Measurements from ENCODE around the gene LHX3. TPM values are rescaled to one million over a fixed set of nuclear protein-coding genes. Genes with fewer than 3 reads are reported as not detected.

LHX3 gene
- total and polyA plus RNA-seq, 10 donors, result not detected

- DNase-seq, result no peak
- peaks cover 0 to 82% (median 57%) of the 10 kb centered on the region in 7 donors for H3K27me3 ChIP-seq (replicated peaks in 1 of 7)
- H3K9me3 ChIP-seq, result no peaks in the 10 kb centered on the region
- intact Hi-C loops (cut with DNase I; ENCODE audit: low total_unique reads), result no loop called here
- no peak for TF ChIP-seq POLR2AphosphoS5 (IDR thresholded peaks at IDR 0.05)
- no peak for TF ChIP-seq CTCF (IDR thresholded peaks at IDR 0.05 in 8 of 11, conservative IDR thresholded peaks at IDR 0.05 in 3 of 11)
- TF ChIP-seq POLR2A (IDR thresholded peaks at IDR 0.05), result no peak
- no peak overlapping the region for H3K4me3 ChIP-seq
- peaks cover 0 to under 1% (median 0%) of the 10 kb centered on the region in 6 donors for H3K4me1 ChIP-seq
- WGBS, 5 donors, result 67 to 79% (median 71%) methylated on average over 14 of the region's 14 CpGs
- H3K36me3 ChIP-seq, result no peaks in the 10 kb centered on the region
- H3K27ac ChIP-seq, result no peak overlapping the region
These were observed 18.5 kb downstream of the LHX3 start for GRCh38 chr9:136186386-136186785.

- intact Hi-C loops (cut with DNase I; ENCODE audit: low total_unique reads), result no loop called here
- WGBS, 5 donors, result 57 to 78% (median 64%) methylated on average over 17 to 32 of the region's 32 CpGs
- H3K27me3 ChIP-seq (replicated peaks in 1 of 7), result peaks cover 0 to 76% (median 51%) of the 10 kb centered on the region in 7 donors
These were observed 19.1 kb downstream of the LHX3 start for GRCh38 chr9:136185596-136186366.

GRCh38 chr9:136185066-136185465, 19.9 kb downstream of the LHX3 start:
- Histone ChIP-seq H3K4me3 (no peak overlapping the region), H3K27me3 (replicated peaks in 1 of 7) (peaks cover 0 to 74% (median 44%) of the 10 kb centered on the region in 7 donors), H3K36me3 (no peaks in the 10 kb centered on the region), H3K27ac (no peak overlapping the region), H3K4me1 (no peaks in the 10 kb centered on the region), H3K9me3 (no peaks in the 10 kb centered on the region)
- intact Hi-C loops (cut with DNase I; ENCODE audit: low total_unique reads), result no loop called here
- no peak for TF ChIP-seq CTCF (IDR thresholded peaks at IDR 0.05 in 8 of 11, conservative IDR thresholded peaks at IDR 0.05 in 3 of 11)
- TF ChIP-seq POLR2AphosphoS5 (IDR thresholded peaks at IDR 0.05), result no peak
- TF ChIP-seq POLR2A (IDR thresholded peaks at IDR 0.05), result no peak
- 29 to 56% (median 53%) methylated on average over 10 to 19 of the region's 19 CpGs for WGBS, 5 donors
- DNase-seq, result no peak

More at GRCh38 chr9:136185596-136186366, 19.1 kb downstream of the LHX3 start:
- TF ChIP-seq CTCF (IDR thresholded peaks at IDR 0.05 in 8 of 11, conservative IDR thresholded peaks at IDR 0.05 in 3 of 11) (no peak), POLR2AphosphoS5 (IDR thresholded peaks at IDR 0.05) (no peak), POLR2A (IDR thresholded peaks at IDR 0.05) (no peak)
- Histone ChIP-seq H3K4me3 (no peak overlapping the region), H3K9me3 (no peaks in the 10 kb centered on the region), H3K36me3 (no peaks in the 10 kb centered on the region), H3K27ac (no peak overlapping the region), H3K4me1 (no peaks in the 10 kb centered on the region)
- DNase-seq, result no peak

- no peak for DNase-seq
- intact Hi-C loops (cut with DNase I; ENCODE audit: low total_unique reads), result no loop called here
- TF ChIP-seq POLR2AphosphoS5 (IDR thresholded peaks at IDR 0.05) (no peak), CTCF (IDR thresholded peaks at IDR 0.05 in 8 of 11, conservative IDR thresholded peaks at IDR 0.05 in 3 of 11) (no peak), POLR2A (IDR thresholded peaks at IDR 0.05) (no peak)
These were observed 22.0 kb downstream of the LHX3 start for GRCh38 chr9:136182850-136183422.

More at GRCh38 chr9:136182850-136183422, 22.0 kb downstream of the LHX3 start:
- WGBS, 5 donors, result 84 to 90% (median 87%) methylated on average over 13 to 18 of the region's 18 CpGs
- H3K4me3 ChIP-seq, result no peak overlapping the region
- H3K27ac ChIP-seq, result no peak overlapping the region
- H3K36me3 ChIP-seq, result no peaks in the 10 kb centered on the region
- H3K9me3 ChIP-seq, result no peaks in the 10 kb centered on the region
- no peaks in the 10 kb centered on the region for H3K4me1 ChIP-seq
- H3K27me3 ChIP-seq (replicated peaks in 1 of 7), result peaks cover 0 to 71% (median 29%) of the 10 kb centered on the region in 7 donors
